ENCODE measurements around the gene ZFP92.
"Not testable (repeated sequence)": the region's sequence is repeated elsewhere in the genome, so short reads cannot be mapped to it uniquely, and the experiment has no call there.

DNA sequence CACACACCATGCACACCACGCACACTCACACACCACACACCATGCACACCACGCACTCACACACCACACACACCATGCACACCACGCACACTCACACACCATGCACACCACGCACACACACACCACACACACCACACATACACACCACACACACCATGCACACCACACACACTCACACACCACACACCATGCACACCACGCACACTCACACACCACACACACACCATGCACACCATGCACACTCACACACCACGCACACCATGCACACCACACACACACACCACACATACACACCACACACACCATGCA lies 21.9 kb upstream of the ZFP92 start:
- not testable (repeated sequence) for TF ChIP-seq EZH2phosphoT487, CTCF, EZH2 (IDR thresholded peaks at IDR 0.05)

Measured in neural progenitor cell (in vitro differentiated cells).